H9 (cell line): Measurements from ENCODE around the gene TMEM145. TPM values are rescaled to one million over a fixed set of nuclear protein-coding genes. Genes with fewer than 3 reads are reported as not detected.

Experiments
- DNase-seq: peaks from one replicate; pipeline ENCODE4 v3.0.0-alpha.2; 2017
- H2AFZ ChIP-seq: one replicate; pipeline ENCODE4 v1.6.1; 2013; ENCODE audit warnings: mild to moderate bottlenecking, low read length, control low read depth, moderate library complexity
- H2AK5ac ChIP-seq: 2 replicates; pipeline ENCODE4 v1.6.1; 2013; ENCODE audit warnings: low read length, control low read depth, mixed read lengths; ENCODE audit not compliant: insufficient read length
- H2BK120ac ChIP-seq: one replicate; pipeline ENCODE4 v1.6.1; 2013; ENCODE audit warnings: low read depth, mild to moderate bottlenecking, low read length, control low read depth, inconsistent platforms; ENCODE audit not compliant: poor library complexity, severe bottlenecking
- H2BK12ac ChIP-seq: 2 replicates; pipeline ENCODE4 v1.6.1; 2013; ENCODE audit warnings: low read length, control low read depth, mixed read lengths, low read depth; ENCODE audit not compliant: insufficient read length
- H2BK15ac ChIP-seq: 2 replicates; pipeline ENCODE4 v1.6.1; 2013; ENCODE audit warnings: low read depth, low read length, control low read depth
- H2BK20ac ChIP-seq: one replicate; pipeline ENCODE4 v1.6.1; 2013; ENCODE audit warnings: low read depth, mild to moderate bottlenecking, low read length, control low read depth, inconsistent platforms; ENCODE audit not compliant: poor library complexity, severe bottlenecking
- H2BK5ac ChIP-seq: 2 replicates; pipeline ENCODE4 v1.6.1; 2013; ENCODE audit warnings: low read length, control low read depth, mixed read lengths; ENCODE audit not compliant: insufficient read length
- H3K14ac ChIP-seq: 2 replicates; pipeline ENCODE4 v1.6.1; 2013; ENCODE audit warnings: low read length, control low read depth; ENCODE audit not compliant: insufficient read depth
- H3K18ac ChIP-seq: 2 replicates; pipeline ENCODE4 v1.6.1; 2013; ENCODE audit warnings: low read depth, mild to moderate bottlenecking, mixed read lengths, low read length, control low read depth; ENCODE audit not compliant: insufficient read length
- H3K23ac ChIP-seq: 2 replicates; pipeline ENCODE4 v1.6.1; 2013; ENCODE audit warnings: low read length, control low read depth, mixed read lengths, low read depth; ENCODE audit not compliant: insufficient read length
- H3K23me2 ChIP-seq: 2 replicates; pipeline ENCODE4 v1.6.1; 2013; ENCODE audit warnings: low read depth, mild to moderate bottlenecking, mixed read lengths, low read length, control low read depth; ENCODE audit not compliant: insufficient read length, poor library complexity, severe bottlenecking
- H3K27ac ChIP-seq: 2 replicates; pipeline ENCODE4 v1.5.1; 2013; ENCODE audit warnings: low read length, control low read depth, mixed read lengths, low read depth; ENCODE audit not compliant: insufficient read length
- H3K27me3 ChIP-seq: 2 replicates; pipeline ENCODE4 v1.6.1; 2013; ENCODE audit warnings: low read length, control low read depth, inconsistent platforms; ENCODE audit not compliant: insufficient read depth
- H3K4ac ChIP-seq: 2 replicates; pipeline ENCODE4 v1.6.1; 2013; ENCODE audit warnings: low read depth, mild to moderate bottlenecking, control low read depth, inconsistent platforms, low read length, moderate library complexity
- H3K4me1 ChIP-seq: 2 replicates; pipeline ENCODE4 v1.6.1; 2013; ENCODE audit warnings: low read length, control low read depth, inconsistent platforms; ENCODE audit not compliant: insufficient read depth
- H3K4me2 ChIP-seq: 2 replicates; pipeline ENCODE4 v1.6.1; 2013; ENCODE audit warnings: low read length, control low read depth, mixed read lengths; ENCODE audit not compliant: insufficient read length, insufficient read depth
- H3K56ac ChIP-seq: 2 replicates; pipeline ENCODE4 v1.6.1; 2013; ENCODE audit warnings: low read depth, mild to moderate bottlenecking, mixed read lengths, low read length, control low read depth; ENCODE audit not compliant: insufficient read length
- H3K79me1 ChIP-seq: 2 replicates; pipeline ENCODE4 v1.6.1; 2013; ENCODE audit warnings: low read depth, mild to moderate bottlenecking, moderate library complexity, low read length, control low read depth, inconsistent platforms; ENCODE audit not compliant: insufficient read depth, poor library complexity, severe bottlenecking
- H3K79me2 ChIP-seq: 2 replicates; pipeline ENCODE4 v1.6.1; 2013; ENCODE audit warnings: low read length, control low read depth, inconsistent platforms; ENCODE audit not compliant: insufficient read depth
- H3K9ac ChIP-seq: 2 replicates; pipeline ENCODE4 v1.6.1; 2013; ENCODE audit warnings: low read length, control low read depth, mixed read lengths; ENCODE audit not compliant: insufficient read length; ENCODE audit errors: extremely low read depth
- H3K9me3 ChIP-seq: one replicate; pipeline ENCODE4 v1.6.1; 2013; ENCODE audit warnings: low read depth, low read length, inconsistent platforms; ENCODE audit not compliant: control insufficient read depth
- H3T11ph ChIP-seq: one replicate; pipeline ENCODE4 v1.6.1; 2013; ENCODE audit warnings: mild to moderate bottlenecking, low read length, control low read depth, inconsistent platforms
- H4K20me1 ChIP-seq: one replicate; pipeline ENCODE4 v1.6.1; 2013; ENCODE audit not compliant: control insufficient read depth, insufficient read length, insufficient read depth
- H4K5ac ChIP-seq: 2 replicates; pipeline ENCODE4 v1.6.1; 2013; ENCODE audit warnings: low read depth, mild to moderate bottlenecking, mixed read lengths, low read length, control low read depth; ENCODE audit not compliant: insufficient read length
- H4K8ac ChIP-seq: replicated peaks from 2 replicates; pipeline ENCODE4 v1.6.1; 2013; ENCODE audit warnings: low read length, control low read depth, mixed read lengths, low read depth; ENCODE audit not compliant: insufficient read length
- H4K91ac ChIP-seq: 2 replicates; pipeline ENCODE4 v1.6.1; 2013; ENCODE audit warnings: low read depth, mild to moderate bottlenecking, moderate library complexity, mixed read lengths, low read length, control low read depth; ENCODE audit not compliant: insufficient read length
- H3K27ac Mint-ChIP-seq, 3 experiments: 2 replicates in 2 of 3; 3 replicates in 1 of 3; pipeline ENCODE4 v1.8.0; 2020 to 2021; ENCODE audit warnings: mixed read lengths in 3 of 3, mild to moderate bottlenecking in 1 of 3, moderate library complexity in 1 of 3
- H3K27me3 Mint-ChIP-seq: 2 replicates; pipeline ENCODE4 v1.8.0; 2021; ENCODE audit warnings: low read depth, mild to moderate bottlenecking, moderate library complexity, mixed read lengths
- H3K36me3 Mint-ChIP-seq, 3 experiments: 2 replicates in 2 of 3; 3 replicates in 1 of 3; pipeline ENCODE4 v1.8.0; 2020 to 2021; ENCODE audit warnings: low read depth in 3 of 3, mixed read lengths in 3 of 3; ENCODE audit not compliant: insufficient read depth in 1 of 3
- H3K4me1 Mint-ChIP-seq, 2 experiments: 2 replicates each; pipeline ENCODE4 v1.8.0; 2020; ENCODE audit warnings: mixed read lengths in 2 of 2
- H3K4me3 Mint-ChIP-seq, 2 experiments: 2 replicates in 1 of 2; 3 replicates in 1 of 2; pipeline ENCODE4 v1.8.0; 2020 to 2021; ENCODE audit warnings: mild to moderate bottlenecking in 2 of 2, mixed read lengths in 2 of 2, moderate library complexity in 1 of 2
- H3K9me3 Mint-ChIP-seq, 2 experiments: 2 replicates in 1 of 2; 3 replicates in 1 of 2; pipeline ENCODE4 v1.8.0; 2020; ENCODE audit warnings: mild to moderate bottlenecking in 2 of 2, mixed read lengths in 2 of 2, moderate library complexity in 1 of 2
- WGBS: extraction: QIAGEN DNeasy Blood & Tissue Kit; methylation state at CpG from one replicate; pipeline ENCODE4 v1.1.7; 2013; ENCODE audit warnings: missing lambda C conversion rate, low lambda C conversion rate, mixed read lengths; ENCODE audit not compliant: insufficient read length; ENCODE audit errors: extremely low coverage; 5-methylcytosine and 5-hydroxymethylcytosine counted together
- total RNA-seq: library from RNA; stranded (reverse); gene quantifications from 2 replicates; pipeline ENCODE4 v1.2.1, GENCODE V29; 2021
- TF ChIP-seq, protein P1 (sequence below): fragments of 200-600 bp; sonication (generic); conservative IDR thresholded peaks from 3 replicates; pipeline ENCODE4 v1.8.0; 2021; ENCODE audit warnings: antibody characterized with exemption, mild to moderate bottlenecking

The TMEM145 gene
- total RNA-seq, 1 experiment from 2014 or later, result 4.5 TPM

GRCh38 chr19:42315024-42315423 is 1.9 kb downstream of the TMEM145 start:
- no peak overlapping the region for H4K8ac ChIP-seq
- WGBS, result no CpG with 5 or more reads among the region's 5 CpGs
- H2BK5ac ChIP-seq, result no peak overlapping the region
- Mint-ChIP-seq H3K36me3 (no peaks in the 10 kb centered on the region; a peak in 1 of 7 replicates), H3K4me1 (peaks cover 9 to 20% of the 10 kb centered on the region in 2 experiments), H3K4me3 (no peak overlapping the region), H3K9me3 (no peaks in the 10 kb centered on the region), H3K27me3 (peaks cover 61% of the 10 kb centered on the region), H3K27ac (no peak overlapping the region)
- no peak overlapping the region for H3K56ac ChIP-seq
- H3K14ac ChIP-seq, result no peak overlapping the region
- no peak overlapping the region for H2BK15ac ChIP-seq
- H3K79me2 ChIP-seq, result no peaks in the 10 kb centered on the region
- no peak overlapping the region for H2AK5ac ChIP-seq
- H3K4me1 ChIP-seq, result no peaks in the 10 kb centered on the region
- TF ChIP-seq, protein P1, sequence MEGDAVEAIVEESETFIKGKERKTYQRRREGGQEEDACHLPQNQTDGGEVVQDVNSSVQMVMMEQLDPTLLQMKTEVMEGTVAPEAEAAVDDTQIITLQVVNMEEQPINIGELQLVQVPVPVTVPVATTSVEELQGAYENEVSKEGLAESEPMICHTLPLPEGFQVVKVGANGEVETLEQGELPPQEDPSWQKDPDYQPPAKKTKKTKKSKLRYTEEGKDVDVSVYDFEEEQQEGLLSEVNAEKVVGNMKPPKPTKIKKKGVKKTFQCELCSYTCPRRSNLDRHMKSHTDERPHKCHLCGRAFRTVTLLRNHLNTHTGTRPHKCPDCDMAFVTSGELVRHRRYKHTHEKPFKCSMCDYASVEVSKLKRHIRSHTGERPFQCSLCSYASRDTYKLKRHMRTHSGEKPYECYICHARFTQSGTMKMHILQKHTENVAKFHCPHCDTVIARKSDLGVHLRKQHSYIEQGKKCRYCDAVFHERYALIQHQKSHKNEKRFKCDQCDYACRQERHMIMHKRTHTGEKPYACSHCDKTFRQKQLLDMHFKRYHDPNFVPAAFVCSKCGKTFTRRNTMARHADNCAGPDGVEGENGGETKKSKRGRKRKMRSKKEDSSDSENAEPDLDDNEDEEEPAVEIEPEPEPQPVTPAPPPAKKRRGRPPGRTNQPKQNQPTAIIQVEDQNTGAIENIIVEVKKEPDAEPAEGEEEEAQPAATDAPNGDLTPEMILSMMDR, result no peak
- H2BK20ac ChIP-seq, result no peak overlapping the region
- H4K20me1 ChIP-seq, result no peaks in the 10 kb centered on the region
- H2BK120ac ChIP-seq, result no peak overlapping the region
- no peak overlapping the region for H4K91ac ChIP-seq
- peaks cover 3% of the 10 kb centered on the region; the same call in 1 of the 2 replicates for H3K27me3 ChIP-seq
- peaks cover 3% of the 10 kb centered on the region for H3K23me2 ChIP-seq
- H3K9ac ChIP-seq, result no peak overlapping the region
- no peak overlapping the region for H3T11ph ChIP-seq
- H3K23ac ChIP-seq, result no peak overlapping the region
- H3K9me3 ChIP-seq, result no peaks in the 10 kb centered on the region
- no peak for DNase-seq
- H3K4me2 ChIP-seq, result no peak overlapping the region
- no peak overlapping the region for H2AFZ ChIP-seq
- H3K18ac ChIP-seq, result no peak overlapping the region
- no peaks in the 10 kb centered on the region for H3K79me1 ChIP-seq
- H4K5ac ChIP-seq, result no peak overlapping the region
- H3K4ac ChIP-seq, result no peak overlapping the region
- no peak overlapping the region for H2BK12ac ChIP-seq
- no peak overlapping the region for H3K27ac ChIP-seq
